VCaP (cell line): ENCODE data around the gene DOCK4.

ENCODE experiments used
- H3K27ac ChIP-seq: fragments of 450-650 bp; 2 replicates; pipeline ENCODE4 v1.5.1; 2017
- CTCF ChIP-seq: fragments of 450-650 bp; conservative IDR thresholded peaks from 2 replicates; pipeline ENCODE4 v1.5.1; 2017; ENCODE audit warnings: mild to moderate bottlenecking, moderate library complexity

DOCK4 gene

GRCh38 chr7:111736552-111736874 lies 469.7 kb downstream of the DOCK4 start:
- no peak overlapping the region for H3K27ac ChIP-seq
- no peak for TF ChIP-seq CTCF

- no peak overlapping the region for H3K27ac ChIP-seq
- peak; percentile 95 for TF ChIP-seq CTCF
These were observed 470.3 kb downstream of the DOCK4 start for GRCh38 chr7:111735661-111736551.

- no peak for TF ChIP-seq CTCF
These were observed 471.1 kb downstream of the DOCK4 start for GRCh38 chr7:111734954-111735660.

GRCh38 chr7:111732923-111733322 lies 473.3 kb downstream of the DOCK4 start:
- no peak overlapping the region for H3K27ac ChIP-seq
- no peak for TF ChIP-seq CTCF

More at GRCh38 chr7:111734954-111735660, 471.1 kb downstream of the DOCK4 start:
- H3K27ac ChIP-seq: no peak overlapping the region

- peak overlapping the region; percentile 35 for H3K27ac ChIP-seq
- TF ChIP-seq CTCF: peak; percentile 85
These were observed 475.5 kb downstream of the DOCK4 start for GRCh38 chr7:111730476-111731300.

- TF ChIP-seq CTCF: no peak
These were observed 476.1 kb downstream of the DOCK4 start for GRCh38 chr7:111730057-111730456.

GRCh38 chr7:111729483-111729882 lies 476.7 kb downstream of the DOCK4 start:
- TF ChIP-seq CTCF: no peak
- H3K27ac ChIP-seq: peak overlapping the region; percentile 35; the same call in 1 of the 2 replicates

More at GRCh38 chr7:111730057-111730456, 476.1 kb downstream of the DOCK4 start:
- H3K27ac ChIP-seq: peak overlapping the region; percentile 35
